Stimulated activated CD4-positive, alpha-beta T cell treated with anti-CD3 and anti-CD28 coated beads, Interleukin-2, amount 100 ng/mL, for 4 hours (primary cell): ENCODE results near the gene WDR37.

Experiments
- DNase-seq: peaks from one replicate; pipeline ENCODE4 v3.0.0-alpha.2; 2020; ENCODE audit warnings: low read depth

WDR37 gene

DNA sequence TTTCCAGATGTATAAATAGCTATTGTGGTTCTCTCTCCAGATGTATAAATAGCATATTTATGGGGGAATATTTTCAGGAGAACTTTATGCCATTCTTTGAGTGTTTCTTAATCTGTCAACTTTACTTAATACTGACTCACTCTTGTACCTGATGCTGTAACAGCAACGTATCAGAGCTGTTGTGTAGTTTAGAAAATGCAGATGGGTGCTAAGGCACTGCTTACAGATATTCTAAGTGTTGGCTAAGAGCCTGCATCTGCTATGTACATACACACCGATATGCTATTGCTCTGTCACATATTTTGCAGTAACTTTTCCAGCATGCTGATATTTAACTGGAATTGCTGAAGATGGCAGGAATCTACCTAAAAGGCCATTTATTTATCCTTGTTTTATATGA is 71.9 kb downstream of the WDR37 start:
- no peak for DNase-seq

DNA sequence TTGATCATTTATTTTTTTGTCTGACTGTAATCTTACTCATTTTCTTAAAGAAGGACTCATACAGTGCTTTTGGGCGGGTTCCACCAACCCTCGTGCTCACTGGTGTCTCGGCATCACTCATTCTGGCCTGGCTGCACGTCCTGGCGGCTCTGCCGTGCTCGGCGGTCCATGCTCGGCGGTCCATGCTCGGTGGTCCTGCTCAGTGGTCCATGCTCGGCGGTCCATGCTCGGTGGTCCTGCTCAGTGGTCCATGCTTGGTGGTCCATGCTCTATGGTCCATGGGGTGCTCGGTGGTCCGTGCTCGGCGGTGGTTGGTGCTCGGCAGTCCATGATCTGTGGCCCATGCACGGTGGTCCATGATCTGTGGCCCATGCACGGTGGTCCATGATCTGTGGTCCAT is 72.5 kb downstream of the WDR37 start:
- DNase-seq, result no peak

DNA sequence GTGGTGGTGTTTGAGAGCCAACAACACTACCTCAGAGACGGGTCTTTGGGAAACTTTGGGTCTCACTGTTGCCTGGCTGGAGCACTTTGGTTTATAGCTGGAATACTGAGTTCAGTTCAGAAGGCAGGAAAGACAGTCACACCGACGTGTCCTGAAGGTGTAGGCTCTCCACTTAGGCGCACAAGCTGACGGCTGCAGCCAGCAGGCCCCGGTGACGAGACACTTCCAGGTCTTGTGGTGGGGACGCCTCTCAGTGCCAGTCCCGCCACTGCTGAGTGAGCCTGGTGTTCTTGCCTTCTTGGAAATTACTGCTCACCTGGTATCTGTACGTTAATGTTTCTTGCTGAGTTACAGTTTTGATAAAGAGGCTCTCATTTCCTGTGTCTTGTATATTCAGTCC is 74.0 kb downstream of the WDR37 start:
- no peak for DNase-seq

DNA sequence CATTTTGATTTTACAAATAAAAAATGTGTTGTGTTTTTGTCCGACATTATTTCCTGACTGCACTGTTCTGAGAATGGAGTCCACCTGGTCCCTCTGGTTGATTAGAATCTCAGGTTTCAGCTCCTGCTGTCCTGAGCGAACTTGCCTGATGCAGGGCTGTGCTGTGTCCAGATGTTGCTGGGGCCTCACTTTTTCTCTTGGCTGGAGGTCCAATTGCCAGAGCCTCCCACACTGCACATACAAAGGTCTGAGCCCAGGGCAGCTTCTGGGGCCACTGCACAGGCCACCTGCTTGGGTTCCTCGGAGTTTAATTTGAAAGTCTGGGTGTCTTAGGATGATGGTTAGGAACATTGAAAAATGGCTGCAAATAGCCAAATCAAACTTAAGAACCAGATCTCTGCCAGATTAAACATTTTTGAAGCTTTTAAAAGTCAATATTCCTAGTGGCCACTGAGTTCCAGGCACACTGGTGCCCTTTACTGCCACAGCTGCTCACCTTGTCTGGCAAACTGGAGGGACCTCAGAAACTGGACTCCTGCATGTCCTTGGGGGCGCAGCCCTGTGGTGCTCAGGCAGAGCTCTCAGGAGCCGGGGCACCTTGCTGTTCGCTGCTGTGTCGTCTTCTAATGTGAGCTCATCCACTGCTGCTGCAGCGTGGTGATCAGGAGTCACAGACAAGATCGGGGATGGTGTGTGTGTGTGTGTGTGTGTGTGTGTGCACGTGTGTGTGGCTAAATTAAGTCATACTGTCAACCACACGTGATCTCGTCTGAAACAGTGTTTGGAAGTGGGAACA is 75.0 kb downstream of the WDR37 start:
- no peak for DNase-seq

DNA sequence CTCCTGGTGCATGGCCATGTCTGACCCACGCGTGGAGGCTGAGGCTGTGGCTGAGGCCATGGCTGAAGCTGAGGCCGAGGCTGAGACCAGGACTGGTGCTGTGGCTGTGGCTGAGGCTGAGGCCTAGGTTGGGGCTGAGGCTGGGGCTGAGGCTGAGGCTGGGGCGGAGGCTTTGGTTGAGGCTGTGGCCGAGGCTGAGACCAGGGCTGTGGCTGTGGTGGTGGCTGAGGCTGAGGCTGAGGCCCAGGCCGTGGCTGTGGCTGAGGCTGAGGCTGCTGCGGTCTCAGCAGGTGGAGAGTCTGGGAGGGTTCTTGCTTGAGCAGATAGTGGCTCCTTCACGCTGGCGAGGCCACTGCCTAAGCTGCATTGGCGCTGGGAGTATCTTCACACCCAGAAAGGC is 76.4 kb downstream of the WDR37 start:
- no peak for DNase-seq

DNA sequence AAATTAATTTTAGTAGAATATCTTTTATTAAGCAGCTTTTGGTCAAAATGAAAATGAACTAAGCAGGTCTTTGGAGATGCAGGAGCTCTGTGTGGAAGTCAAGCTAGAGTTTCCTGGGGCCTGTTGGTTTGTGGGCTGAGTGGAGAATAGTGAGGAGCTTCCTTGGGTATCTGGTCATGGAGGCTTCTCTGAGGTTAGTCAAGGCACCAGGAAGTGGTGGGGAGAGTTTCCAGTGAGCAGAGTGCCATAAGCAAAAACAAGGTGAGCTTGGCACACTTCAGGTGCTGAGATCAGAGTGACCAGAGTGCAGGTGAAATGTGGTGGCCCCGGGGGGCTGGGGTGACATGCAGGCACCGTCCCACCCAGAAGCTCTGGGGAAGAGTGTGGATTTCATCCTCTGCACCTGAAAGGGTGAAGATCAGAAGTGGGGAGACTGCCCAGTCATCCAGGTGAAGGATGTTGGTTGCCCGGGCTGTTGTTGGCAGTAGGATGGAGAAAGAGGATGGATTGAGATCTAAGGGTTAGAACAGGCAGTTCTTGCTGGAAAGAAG is 77.4 kb downstream of the WDR37 start:
- no peak for DNase-seq

DNA sequence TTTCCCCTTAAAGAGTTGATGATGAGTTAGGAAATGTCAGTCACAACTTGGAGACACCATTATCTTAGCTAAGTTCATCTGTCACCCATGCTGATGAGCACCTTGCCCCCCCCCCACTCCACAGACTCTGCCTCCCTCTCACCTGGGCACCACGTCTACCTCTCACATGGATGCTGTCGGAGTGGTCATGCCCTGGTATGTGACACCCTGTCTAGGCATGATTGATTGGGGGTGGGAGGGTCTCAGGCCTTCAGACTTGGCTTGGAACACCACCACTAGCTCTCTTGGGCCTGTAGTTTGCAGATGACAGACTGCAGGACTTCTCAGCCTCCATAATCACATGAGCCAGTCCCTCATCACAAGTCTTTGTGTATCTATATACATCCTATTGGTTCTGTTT is 78.0 kb downstream of the WDR37 start:
- no peak for DNase-seq

DNA sequence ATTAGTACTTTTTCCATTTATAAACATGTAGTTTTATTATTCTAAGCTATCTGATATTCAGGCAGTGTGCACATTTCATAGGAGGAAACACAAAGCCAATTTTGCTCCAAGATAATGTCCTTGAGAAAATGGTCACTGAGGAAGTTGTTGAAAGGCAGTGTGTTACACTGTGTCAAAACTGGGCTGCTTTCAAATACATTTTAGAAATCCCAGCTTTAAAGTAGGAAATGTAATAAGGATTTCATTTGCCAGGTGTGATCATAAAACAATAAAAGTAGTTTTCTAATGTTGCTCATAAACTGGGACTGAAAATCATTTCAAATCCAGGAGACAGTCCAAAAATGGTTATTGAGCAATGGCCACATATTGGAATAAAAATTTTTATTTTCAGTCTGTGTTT is 80.1 kb downstream of the WDR37 start:
- no peak for DNase-seq

DNA sequence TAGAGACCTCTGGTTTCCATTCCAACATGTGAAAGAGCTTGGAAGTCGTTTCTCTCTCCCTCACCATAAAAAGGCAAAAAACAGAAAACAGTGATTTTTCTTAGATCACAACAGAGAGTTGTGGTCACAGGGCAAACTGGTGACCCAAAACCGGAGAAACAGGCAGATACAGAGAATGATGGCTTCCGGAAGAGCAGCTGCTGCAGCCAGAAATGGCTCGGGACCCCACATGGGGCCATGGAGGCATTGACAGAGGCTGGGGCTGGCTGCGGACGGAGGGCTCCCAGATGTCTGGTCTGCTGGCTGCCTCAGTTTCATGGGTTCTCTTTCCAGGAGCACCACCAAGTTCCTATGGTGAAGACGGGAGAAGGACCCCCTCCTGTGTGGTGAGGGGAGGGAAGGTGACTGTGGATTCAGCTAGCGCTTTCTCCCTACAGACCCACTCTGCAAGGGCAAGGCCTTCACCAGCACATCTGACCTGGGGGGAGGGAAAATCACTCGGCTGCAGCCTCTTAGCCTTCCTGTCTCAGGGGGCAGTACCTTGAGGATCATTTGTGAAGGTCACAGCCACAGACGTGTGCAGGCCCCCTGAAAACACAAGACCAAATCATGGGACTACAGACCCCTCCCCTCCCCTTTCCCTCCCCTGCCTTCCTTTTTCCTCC is 81.4 kb downstream of the WDR37 start:
- no peak for DNase-seq

DNA sequence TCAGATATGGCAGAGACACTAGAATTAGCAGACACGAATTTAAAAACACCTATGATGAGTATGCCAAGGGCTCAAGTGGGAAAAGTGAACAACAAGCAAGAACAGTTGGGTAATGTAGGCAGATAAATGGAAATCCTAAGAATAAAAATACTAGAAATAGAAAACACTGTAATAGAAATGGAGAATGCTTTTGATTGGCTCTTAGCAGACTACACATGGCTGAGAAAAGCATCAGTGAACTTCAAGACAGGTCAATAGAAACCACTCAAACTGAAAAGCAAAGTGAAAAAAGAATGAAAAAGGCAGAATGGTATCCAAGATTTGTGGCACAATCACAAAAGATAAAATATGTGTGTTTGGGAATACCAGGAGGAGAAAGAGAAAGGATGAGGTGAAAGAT is 82.3 kb downstream of the WDR37 start:
- DNase-seq, result no peak

DNA sequence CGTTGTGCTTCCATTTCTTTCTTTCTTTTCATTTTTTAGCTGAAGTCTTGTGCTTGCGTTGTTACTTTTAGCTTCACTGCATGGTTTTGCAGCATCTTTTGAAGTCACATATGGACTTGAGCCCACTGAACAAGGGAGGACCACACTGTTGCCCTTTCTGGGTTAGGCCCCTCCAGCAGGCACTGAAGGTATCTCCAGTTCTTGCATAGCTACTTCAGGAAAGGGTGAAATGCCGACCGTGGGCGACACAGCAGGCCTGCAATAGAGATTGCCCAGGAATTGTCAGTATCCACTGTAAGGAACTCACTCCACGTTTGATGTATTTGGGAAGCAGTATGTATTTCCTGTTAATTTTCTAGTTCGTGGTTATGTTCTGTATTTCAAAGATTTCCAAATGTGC is 85.1 kb downstream of the WDR37 start:
- no peak for DNase-seq

DNA sequence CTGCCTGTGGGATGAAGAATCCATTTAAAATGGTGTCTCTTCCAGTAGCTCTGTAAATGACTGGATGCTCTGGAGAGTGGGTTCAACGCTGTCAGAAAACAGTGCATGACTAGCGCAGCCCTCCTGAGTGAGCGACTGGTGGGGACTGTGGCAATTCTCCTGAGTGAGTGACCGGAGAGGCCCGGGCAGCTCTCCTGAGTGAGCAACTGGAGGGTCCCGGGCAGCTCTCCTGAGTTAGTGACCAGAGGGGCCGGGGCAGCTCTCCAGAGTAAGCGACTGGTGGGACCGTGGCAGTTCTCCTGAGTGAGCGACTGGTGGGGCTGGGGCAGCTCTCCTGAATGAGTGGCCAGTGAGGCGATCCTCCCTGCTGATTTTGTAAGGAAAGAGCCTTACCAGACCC is 85.5 kb downstream of the WDR37 start:
- no peak for DNase-seq

DNA sequence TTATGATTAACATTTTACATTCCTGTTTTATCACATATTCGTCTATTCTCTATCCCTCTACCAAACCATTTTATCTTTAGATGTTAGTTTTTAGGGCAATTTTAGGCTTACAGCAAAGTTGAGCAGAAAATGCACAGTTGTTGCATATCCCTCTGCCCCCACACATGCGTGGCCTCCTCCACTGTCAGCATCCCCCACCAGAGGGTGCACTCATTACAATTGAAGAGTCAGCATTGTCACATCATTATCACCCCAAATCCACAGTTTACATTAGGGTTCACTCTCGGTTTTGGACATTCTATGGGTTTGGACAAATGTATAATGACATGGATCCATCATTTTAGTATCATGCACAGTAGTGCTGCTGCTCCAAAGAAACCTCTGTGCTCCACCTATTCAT is 86.4 kb downstream of the WDR37 start:
- no peak for DNase-seq

DNA sequence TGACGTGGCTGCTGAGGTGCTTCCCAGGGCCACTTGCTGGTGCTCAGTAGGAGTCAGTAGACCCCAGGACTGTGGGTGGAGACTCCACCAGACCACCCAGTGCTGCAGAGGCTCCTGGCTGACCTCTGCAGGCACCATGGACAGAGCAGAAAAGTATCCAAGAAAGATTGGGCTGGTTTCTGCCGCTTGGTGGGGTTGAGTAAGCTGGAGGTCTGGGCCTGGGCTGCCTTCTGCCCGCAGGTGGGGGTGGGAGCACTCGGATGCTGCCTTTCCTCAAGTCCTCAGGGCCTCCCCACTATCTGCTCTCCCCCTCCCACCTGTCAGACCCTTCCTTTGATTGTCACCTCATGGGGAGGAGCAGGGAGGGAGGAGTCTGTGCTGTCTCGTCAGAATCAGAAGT is 91.6 kb downstream of the WDR37 start:
- DNase-seq, result no peak

DNA sequence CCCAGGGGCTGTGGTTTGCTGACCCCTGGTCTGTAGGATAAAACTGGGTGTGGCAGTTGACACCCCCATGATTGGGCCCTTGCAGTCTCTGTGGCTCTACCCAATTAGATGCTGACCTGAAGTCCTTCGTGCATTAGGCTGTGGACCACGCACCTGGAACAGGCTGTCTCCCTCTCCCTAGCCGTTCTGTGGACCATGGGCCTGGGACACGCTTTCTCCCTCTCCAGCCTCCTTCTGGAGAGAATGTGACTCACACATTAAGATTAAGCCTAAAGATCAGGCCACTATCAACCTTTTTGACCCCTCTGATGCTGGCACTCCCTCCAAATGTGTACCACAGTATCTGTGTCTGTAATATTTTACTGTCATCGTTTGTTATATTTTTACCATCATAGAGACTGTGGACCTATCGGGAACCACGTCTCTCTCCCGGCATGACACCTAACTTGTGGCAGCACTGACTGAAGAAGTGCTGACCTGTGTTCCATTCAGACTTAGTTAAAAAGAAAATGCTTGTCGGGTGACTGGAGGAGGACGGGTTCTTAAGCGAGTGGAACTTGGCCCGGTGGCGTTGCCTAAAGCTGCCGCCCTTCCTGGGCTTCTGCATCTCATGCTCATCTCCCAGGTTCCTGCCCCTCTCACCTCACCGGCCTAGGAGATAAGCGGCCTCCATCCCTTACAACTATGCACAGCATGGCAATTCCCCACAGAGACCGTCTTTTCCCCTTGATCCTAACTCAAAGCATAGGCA is 92.8 kb downstream of the WDR37 start:
- no peak for DNase-seq

DNA sequence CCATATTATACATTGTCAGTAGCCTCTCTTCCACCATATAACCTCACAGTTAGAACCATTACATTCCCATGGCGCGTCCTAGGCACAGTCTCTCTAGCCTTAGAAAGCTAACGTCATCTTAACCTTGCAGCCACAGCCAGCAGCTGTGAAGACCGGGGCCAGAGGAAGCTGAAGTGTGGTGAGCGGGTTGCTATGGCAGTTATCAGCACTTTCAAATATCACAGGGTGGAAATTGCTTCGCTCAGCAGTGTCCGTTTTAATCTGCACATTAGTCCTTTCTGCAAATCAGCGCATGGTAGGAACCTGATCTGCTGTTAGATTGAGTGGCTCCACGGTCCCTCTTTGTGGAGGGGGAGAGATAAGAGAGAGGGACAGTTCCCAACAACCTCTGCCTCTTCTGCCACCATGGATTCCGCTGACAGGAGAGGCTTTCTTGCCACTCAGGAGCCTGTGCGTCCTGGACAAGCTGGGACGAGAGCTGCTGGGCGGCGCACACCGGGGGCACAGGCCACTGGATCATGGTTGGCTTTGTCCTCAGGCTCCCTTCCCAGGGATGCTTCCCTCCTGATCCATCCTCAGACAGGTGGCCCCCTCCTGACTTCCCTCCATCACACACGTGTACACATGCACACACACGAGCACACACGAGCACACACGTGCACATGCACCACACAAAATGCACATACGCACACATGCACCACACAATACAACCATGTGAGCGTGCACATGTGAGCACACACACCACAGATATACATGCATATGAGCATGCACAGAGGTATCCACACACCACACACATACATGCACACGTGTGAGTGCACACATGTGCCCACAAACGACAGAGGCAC is 93.8 kb downstream of the WDR37 start:
- DNase-seq, result no peak

DNA sequence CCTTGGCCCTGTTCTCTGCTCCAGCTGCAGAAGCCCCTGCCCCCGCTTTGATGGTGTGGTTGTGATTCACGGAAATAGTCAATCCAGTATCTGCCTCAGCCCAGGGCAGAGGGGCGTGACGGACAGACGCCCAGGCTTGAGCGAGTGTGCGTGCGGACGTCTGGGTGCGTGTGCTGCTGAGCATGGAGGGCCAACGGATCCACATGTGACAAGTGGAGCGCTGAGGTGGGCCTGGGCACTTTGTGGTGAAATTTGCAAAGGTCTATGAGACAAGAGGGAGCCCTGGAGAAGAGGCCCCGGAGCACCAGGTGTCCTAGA is 94.4 kb downstream of the WDR37 start:
- no peak for DNase-seq

DNA sequence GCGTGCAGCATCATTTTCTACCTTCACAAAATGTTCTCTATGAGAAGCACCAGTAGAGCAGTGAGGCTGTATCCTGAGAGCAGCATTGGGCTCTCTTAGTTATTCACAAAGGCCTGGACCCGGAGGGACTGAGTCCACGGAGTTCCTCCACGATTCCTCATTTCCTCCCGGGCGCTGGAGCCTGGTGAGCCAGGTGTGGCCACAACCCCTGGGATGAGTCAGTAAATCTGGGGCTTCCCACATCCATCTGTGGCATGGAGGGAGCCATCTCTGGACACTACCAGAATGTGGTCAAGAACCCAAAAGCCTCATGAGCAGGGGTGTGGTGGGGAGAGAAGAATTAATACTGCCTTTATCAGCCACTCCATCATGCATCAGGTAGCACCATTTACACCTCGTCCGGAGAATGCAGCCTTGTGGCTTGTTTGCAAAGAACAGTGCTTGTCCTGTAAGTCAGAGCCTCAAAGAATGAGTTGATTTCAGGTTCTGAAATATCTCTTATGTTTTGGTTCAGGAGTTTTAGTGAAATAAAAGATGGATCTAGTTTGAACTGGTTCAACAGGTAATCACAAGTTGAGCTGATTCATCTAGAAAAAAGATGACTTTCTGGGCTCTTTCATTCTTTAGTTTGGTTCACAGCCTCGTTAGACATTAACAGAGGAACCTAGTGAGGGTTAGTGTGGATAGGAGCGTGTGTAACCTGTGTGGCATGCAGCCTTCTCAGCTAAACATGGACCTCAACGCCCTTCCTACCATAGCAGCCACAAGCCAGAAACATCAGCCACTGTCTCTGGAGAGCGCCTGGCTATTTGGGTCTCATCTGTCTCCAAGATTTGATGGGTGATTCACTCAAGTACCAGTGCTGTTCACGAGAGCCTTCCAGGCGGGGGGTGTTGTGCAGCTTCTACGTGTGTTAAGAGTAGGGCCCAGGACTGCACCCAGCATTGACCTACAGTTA is 95.2 kb downstream of the WDR37 start:
- DNase-seq, result no peak

DNA sequence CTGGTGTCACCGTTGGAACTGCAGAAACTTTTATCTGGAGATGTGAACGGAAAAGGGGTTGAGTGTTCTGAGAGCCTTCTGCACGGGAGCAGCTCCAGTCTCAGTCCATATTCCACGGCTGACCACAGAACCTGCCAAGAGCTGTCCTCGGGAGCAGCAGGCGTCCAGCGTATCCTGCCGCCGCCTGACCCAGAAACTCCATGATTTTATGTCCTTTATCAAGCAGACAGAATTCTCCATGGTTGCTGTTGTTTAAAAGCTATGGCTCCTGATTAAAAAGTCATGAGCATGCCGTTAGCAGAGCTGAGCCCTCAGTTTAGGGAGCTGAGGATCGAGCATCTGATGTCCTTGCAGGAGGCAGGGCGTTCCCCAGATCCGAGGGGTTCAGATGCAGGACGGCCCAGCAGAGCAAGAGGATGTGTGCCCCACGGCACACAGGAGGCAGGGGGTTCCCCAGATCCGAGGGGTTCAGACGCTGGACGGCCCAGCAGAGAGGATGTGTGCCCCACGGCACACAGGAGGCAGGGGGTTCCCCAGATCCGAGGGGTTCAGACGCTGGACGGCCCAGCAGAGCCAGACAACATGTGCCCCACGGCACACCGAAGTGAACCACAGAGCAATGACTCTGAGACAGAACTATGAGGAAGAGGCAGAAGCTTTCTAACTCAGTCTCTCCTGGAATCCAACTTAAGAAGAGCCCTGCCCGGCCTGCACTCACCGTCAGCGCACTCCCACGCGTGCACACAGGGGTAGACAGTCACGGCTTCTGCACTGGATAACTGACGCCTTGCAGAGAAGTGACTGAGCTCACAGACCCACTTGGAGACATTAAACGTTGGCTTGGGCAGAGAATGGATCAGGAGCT is 96.4 kb downstream of the WDR37 start:
- no peak for DNase-seq

DNA sequence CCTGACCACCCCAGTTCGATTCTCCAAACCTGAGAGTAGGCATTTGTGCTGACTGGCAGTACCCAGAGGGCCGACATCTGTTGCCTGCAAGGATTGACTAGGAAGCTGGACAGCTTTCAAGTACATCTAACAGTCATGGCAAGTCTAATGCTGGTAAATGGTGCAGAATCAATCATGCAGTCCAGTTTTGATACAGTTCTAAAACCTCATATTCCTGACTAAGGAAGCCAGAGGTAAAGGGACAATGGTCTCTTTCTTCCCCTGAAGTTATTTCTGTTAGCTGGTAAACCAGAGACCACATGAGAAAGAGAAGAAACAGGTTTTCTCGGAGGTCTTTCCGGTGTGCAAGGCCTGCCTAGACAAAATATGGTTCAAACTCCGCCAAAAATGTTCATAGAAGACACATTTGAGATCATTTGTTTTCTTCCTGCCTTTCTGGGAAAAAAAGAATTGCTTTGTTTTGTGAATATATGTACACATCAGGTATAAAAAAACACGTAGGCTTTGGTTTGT is 97.1 kb downstream of the WDR37 start:
- DNase-seq, result no peak
